HepG2 (cell line): ENCODE results near the gene EFNA2. TPM values are rescaled to one million over a fixed set of nuclear protein-coding genes. Genes with fewer than 3 reads are reported as not detected.

Experiments used
- EEA1 ChIP-seq: sonication (generic); formaldehyde crosslinking; IDR thresholded peaks from 2 replicates; pipeline ENCODE4 v1.5.1; 2020; ENCODE audit warnings: mild to moderate bottlenecking, missing genetic modification reagents, borderline replicate concordance
- GZF1 ChIP-seq: sonication (generic); formaldehyde crosslinking; IDR thresholded peaks from 2 replicates; pipeline ENCODE4 v1.5.1; 2020; ENCODE audit warnings: mild to moderate bottlenecking, missing genetic modification reagents
- IRF2 ChIP-seq: IDR thresholded peaks from 2 replicates; pipeline ENCODE4 v1.6.1; 2018; ENCODE audit warnings: missing genetic modification reagents, missing compliant biosample characterization
- MYNN ChIP-seq: sonication (generic); formaldehyde crosslinking; IDR thresholded peaks from 2 replicates; pipeline ENCODE4 v1.4.0; 2020; ENCODE audit warnings: mild to moderate bottlenecking, low read depth, missing genetic modification reagents
- PHF21A ChIP-seq: sonication (generic); formaldehyde crosslinking; IDR thresholded peaks from 2 replicates; pipeline ENCODE4 v1.5.0; 2020; ENCODE audit warnings: mild to moderate bottlenecking, missing genetic modification reagents
- SCMH1 ChIP-seq: sonication (generic); formaldehyde crosslinking; IDR thresholded peaks from 2 replicates; pipeline ENCODE4 v1.9.0; 2021; ENCODE audit warnings: missing genetic modification reagents, mild to moderate bottlenecking, borderline replicate concordance
- SSRP1 ChIP-seq: IDR thresholded peaks from 2 replicates; pipeline ENCODE4 v1.6.1; 2016; ENCODE audit warnings: control low read depth
- ZFP62 ChIP-seq: sonication (generic); formaldehyde crosslinking; IDR thresholded peaks from 2 replicates; pipeline ENCODE4 v1.4.0; 2020; ENCODE audit warnings: missing genetic modification reagents
- ZNF264 ChIP-seq: sonication (generic); formaldehyde crosslinking; IDR thresholded peaks from 2 replicates; pipeline ENCODE4 v1.4.0; 2020; ENCODE audit warnings: missing genetic modification reagents
- ZNF546 ChIP-seq: sonication (generic); formaldehyde crosslinking; conservative IDR thresholded peaks from 2 replicates; pipeline ENCODE4 v1.8.1; 2023; ENCODE audit warnings: mild to moderate bottlenecking, missing genetic modification reagents
- ZNF558 ChIP-seq: sonication (generic); formaldehyde crosslinking; IDR thresholded peaks from 2 replicates; pipeline ENCODE4 v1.9.0; 2022; ENCODE audit warnings: mild to moderate bottlenecking, missing genetic modification reagents, borderline replicate concordance
- ZNF567 ChIP-seq: sonication (generic); formaldehyde crosslinking; IDR thresholded peaks from 2 replicates; pipeline ENCODE4 v1.8.1; 2023; ENCODE audit warnings: mild to moderate bottlenecking, missing genetic modification reagents, borderline replicate concordance
- polyA plus RNA-seq, 8 experiments: library from polyadenylated mRNA; depleted of rRNA in 3 of 8; stranded (reverse) in 7 of 8; unstranded in 1 of 8; fragments of >200 nt; fragmentation: Illumina TruSeq in 4 of 8; extraction: Trizol in 4 of 8; gene quantifications; 2 replicates each; pipeline versions ENCODE4 v1.2.1 to v1.2.3, GENCODE V29; 2011 to 2016; ENCODE audit warnings: low read depth in 4 of 8, missing spikeins in 1 of 8, mixed read lengths in 1 of 8; ENCODE audit not compliant: insufficient read depth in 1 of 8
- total RNA-seq, 5 experiments: library from RNA; depleted of rRNA; stranded (reverse); fragments of >200 nt; fragmentation: Illumina TruSeq; extraction: Trizol; gene quantifications; 2 replicates each; pipeline ENCODE4 v1.2.3, GENCODE V29; 2016; ENCODE audit warnings: low read depth in 1 of 5
- TF ChIP-seq, protein P1 (sequence below): sonication (generic); formaldehyde crosslinking; IDR thresholded peaks from 2 replicates; pipeline ENCODE4 v1.4.0; 2020; ENCODE audit warnings: missing genetic modification reagents
- TF ChIP-seq, protein P2 (sequence below): sonication (generic); formaldehyde crosslinking; IDR thresholded peaks from 2 replicates; pipeline ENCODE4 v1.5.1; 2020; ENCODE audit warnings: mild to moderate bottlenecking, missing genetic modification reagents, moderate library complexity
- TF ChIP-seq, protein P3 (sequence below): fragments of 450-650 bp; IDR thresholded peaks from 2 replicates; pipeline ENCODE4 v1.6.1; 2017; ENCODE audit warnings: mild to moderate bottlenecking
- TF ChIP-seq, protein P4 (sequence below): sonication (generic); formaldehyde crosslinking; IDR thresholded peaks from 2 replicates; pipeline ENCODE4 v1.4.0; 2020; ENCODE audit warnings: missing genetic modification reagents

EFNA2 gene
- total and polyA plus RNA-seq, 2 of the 13 experiments (the other 11 are each of a cell fraction or from before 2014, with no cell fraction given), result 6.0 to 9.9 TPM

DNA sequence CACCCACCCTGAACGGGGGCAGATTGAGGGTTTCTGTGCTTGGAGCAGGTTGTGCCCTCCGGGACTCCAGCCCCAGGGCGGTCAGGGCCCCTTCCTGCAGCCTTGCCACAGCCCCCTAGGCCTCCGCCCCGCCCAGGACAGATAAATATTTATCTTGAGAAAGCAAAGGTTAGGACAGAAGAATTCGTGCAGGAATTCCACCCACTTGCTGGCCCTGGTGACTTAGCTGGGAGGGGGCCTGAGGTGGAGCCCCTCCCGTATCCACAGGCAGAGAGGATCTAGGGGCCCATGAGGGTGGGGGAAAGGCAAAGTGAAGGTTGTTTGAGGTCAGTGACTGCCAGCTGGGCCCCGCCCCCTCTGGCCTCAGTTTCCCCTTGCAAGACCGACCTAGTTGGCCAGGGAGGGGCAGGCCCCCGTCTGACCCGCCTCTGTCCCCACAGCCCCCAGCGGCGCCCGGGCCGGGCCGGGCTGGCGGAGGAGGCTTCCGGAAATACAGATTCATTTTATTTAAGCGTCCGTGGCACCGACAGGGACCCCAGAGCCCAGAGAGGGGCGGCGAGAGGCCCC lies 32.1 kb upstream of the EFNA2 start (continued):
- TF ChIP-seq, protein P1, sequence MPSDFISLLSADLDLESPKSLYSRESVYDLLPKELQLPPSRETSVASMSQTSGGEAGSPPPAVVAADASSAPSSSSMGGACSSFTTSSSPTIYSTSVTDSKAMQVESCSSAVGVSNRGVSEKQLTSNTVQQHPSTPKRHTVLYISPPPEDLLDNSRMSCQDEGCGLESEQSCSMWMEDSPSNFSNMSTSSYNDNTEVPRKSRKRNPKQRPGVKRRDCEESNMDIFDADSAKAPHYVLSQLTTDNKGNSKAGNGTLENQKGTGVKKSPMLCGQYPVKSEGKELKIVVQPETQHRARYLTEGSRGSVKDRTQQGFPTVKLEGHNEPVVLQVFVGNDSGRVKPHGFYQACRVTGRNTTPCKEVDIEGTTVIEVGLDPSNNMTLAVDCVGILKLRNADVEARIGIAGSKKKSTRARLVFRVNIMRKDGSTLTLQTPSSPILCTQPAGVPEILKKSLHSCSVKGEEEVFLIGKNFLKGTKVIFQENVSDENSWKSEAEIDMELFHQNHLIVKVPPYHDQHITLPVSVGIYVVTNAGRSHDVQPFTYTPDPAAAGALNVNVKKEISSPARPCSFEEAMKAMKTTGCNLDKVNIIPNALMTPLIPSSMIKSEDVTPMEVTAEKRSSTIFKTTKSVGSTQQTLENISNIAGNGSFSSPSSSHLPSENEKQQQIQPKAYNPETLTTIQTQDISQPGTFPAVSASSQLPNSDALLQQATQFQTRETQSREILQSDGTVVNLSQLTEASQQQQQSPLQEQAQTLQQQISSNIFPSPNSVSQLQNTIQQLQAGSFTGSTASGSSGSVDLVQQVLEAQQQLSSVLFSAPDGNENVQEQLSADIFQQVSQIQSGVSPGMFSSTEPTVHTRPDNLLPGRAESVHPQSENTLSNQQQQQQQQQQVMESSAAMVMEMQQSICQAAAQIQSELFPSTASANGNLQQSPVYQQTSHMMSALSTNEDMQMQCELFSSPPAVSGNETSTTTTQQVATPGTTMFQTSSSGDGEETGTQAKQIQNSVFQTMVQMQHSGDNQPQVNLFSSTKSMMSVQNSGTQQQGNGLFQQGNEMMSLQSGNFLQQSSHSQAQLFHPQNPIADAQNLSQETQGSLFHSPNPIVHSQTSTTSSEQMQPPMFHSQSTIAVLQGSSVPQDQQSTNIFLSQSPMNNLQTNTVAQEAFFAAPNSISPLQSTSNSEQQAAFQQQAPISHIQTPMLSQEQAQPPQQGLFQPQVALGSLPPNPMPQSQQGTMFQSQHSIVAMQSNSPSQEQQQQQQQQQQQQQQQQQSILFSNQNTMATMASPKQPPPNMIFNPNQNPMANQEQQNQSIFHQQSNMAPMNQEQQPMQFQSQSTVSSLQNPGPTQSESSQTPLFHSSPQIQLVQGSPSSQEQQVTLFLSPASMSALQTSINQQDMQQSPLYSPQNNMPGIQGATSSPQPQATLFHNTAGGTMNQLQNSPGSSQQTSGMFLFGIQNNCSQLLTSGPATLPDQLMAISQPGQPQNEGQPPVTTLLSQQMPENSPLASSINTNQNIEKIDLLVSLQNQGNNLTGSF, result no peak
- TF ChIP-seq, protein P2, sequence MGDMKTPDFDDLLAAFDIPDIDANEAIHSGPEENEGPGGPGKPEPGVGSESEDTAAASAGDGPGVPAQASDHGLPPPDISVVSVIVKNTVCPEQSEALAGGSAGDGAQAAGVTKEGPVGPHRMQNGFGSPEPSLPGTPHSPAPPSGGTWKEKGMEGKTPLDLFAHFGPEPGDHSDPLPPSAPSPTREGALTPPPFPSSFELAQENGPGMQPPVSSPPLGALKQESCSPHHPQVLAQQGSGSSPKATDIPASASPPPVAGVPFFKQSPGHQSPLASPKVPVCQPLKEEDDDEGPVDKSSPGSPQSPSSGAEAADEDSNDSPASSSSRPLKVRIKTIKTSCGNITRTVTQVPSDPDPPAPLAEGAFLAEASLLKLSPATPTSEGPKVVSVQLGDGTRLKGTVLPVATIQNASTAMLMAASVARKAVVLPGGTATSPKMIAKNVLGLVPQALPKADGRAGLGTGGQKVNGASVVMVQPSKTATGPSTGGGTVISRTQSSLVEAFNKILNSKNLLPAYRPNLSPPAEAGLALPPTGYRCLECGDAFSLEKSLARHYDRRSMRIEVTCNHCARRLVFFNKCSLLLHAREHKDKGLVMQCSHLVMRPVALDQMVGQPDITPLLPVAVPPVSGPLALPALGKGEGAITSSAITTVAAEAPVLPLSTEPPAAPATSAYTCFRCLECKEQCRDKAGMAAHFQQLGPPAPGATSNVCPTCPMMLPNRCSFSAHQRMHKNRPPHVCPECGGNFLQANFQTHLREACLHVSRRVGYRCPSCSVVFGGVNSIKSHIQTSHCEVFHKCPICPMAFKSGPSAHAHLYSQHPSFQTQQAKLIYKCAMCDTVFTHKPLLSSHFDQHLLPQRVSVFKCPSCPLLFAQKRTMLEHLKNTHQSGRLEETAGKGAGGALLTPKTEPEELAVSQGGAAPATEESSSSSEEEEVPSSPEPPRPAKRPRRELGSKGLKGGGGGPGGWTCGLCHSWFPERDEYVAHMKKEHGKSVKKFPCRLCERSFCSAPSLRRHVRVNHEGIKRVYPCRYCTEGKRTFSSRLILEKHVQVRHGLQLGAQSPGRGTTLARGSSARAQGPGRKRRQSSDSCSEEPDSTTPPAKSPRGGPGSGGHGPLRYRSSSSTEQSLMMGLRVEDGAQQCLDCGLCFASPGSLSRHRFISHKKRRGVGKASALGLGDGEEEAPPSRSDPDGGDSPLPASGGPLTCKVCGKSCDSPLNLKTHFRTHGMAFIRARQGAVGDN (CRISPR knock-in tag), result peak; percentile 71
- peak; percentile 60; the same call in 1 of the 2 replicates for TF ChIP-seq PHF21A
- no peak for TF ChIP-seq SCMH1 (CRISPR knock-in tag)
- TF ChIP-seq GZF1 (CRISPR knock-in tag), result no peak
- TF ChIP-seq ZNF567 (CRISPR knock-in tag), result no peak
- no peak for TF ChIP-seq ZNF546 (CRISPR knock-in tag)
- TF ChIP-seq, protein P3, sequence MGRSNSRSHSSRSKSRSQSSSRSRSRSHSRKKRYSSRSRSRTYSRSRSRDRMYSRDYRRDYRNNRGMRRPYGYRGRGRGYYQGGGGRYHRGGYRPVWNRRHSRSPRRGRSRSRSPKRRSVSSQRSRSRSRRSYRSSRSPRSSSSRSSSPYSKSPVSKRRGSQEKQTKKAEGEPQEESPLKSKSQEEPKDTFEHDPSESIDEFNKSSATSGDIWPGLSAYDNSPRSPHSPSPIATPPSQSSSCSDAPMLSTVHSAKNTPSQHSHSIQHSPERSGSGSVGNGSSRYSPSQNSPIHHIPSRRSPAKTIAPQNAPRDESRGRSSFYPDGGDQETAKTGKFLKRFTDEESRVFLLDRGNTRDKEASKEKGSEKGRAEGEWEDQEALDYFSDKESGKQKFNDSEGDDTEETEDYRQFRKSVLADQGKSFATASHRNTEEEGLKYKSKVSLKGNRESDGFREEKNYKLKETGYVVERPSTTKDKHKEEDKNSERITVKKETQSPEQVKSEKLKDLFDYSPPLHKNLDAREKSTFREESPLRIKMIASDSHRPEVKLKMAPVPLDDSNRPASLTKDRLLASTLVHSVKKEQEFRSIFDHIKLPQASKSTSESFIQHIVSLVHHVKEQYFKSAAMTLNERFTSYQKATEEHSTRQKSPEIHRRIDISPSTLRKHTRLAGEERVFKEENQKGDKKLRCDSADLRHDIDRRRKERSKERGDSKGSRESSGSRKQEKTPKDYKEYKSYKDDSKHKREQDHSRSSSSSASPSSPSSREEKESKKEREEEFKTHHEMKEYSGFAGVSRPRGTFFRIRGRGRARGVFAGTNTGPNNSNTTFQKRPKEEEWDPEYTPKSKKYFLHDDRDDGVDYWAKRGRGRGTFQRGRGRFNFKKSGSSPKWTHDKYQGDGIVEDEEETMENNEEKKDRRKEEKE, result no peak
- no peak for TF ChIP-seq ZNF558 (CRISPR knock-in tag)
- TF ChIP-seq ZFP62, result no peak
- no peak for TF ChIP-seq ZNF264
- TF ChIP-seq, protein P4, sequence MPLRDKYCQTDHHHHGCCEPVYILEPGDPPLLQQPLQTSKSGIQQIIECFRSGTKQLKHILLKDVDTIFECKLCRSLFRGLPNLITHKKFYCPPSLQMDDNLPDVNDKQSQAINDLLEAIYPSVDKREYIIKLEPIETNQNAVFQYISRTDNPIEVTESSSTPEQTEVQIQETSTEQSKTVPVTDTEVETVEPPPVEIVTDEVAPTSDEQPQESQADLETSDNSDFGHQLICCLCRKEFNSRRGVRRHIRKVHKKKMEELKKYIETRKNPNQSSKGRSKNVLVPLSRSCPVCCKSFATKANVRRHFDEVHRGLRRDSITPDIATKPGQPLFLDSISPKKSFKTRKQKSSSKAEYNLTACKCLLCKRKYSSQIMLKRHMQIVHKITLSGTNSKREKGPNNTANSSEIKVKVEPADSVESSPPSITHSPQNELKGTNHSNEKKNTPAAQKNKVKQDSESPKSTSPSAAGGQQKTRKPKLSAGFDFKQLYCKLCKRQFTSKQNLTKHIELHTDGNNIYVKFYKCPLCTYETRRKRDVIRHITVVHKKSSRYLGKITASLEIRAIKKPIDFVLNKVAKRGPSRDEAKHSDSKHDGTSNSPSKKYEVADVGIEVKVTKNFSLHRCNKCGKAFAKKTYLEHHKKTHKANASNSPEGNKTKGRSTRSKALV (CRISPR knock-in tag), result no peak
- TF ChIP-seq MYNN (CRISPR knock-in tag), result no peak
- TF ChIP-seq IRF2 (CRISPR knock-in tag), result peak; percentile 51; the same call in 1 of the 2 replicates
- TF ChIP-seq SSRP1, result no peak
- no peak for TF ChIP-seq EEA1 (CRISPR knock-in tag)
